HG03196 (cell line): ENCODE results near the gene PGA5.

Experiments used
- ATAC-seq: cut with Tn5 transposase; IDR thresholded peaks from one replicate; pipeline ENCODE4 v1.9.1; 2021; ENCODE audit not compliant: unreplicated experiment

Gene PGA5

GRCh38 chr11:61293867-61294716 is 53.1 kb downstream of the PGA5 start:
- ATAC-seq, result peak; percentile 30

GRCh38 chr11:61294717-61295595 is 54.0 kb downstream of the PGA5 start, which contains the start of gene VWCE:
TSS of gene VWCE (minus strand) at chr11:61295316. CDS start at chr11:61295037, 279 bp downstream.
- peak; percentile 63 for ATAC-seq

GRCh38 chr11:61295596-61295926 is 54.6 kb downstream of the PGA5 start:
- no peak for ATAC-seq

GRCh38 chr11:61297341-61297740 is 56.4 kb downstream of the PGA5 start:
- no peak for ATAC-seq

- ATAC-seq, result no peak
Measured at GRCh38 chr11:61297746-61298145, 56.8 kb downstream of the PGA5 start.

GRCh38 chr11:61298663-61299244 is 57.8 kb downstream of the PGA5 start:
- ATAC-seq, result no peak
